IPS-18a (cell line): ENCODE results near the gene CD84.
"Not testable (repeated sequence)": the region's sequence is repeated elsewhere in the genome, so short reads cannot be mapped to it uniquely, and the experiment has no call there.

ENCODE experiments used
- H3K27ac ChIP-seq: one replicate; pipeline ENCODE4 v1.5.1; 2013; ENCODE audit warnings: low read length
- H3K27me3 ChIP-seq: one replicate; pipeline ENCODE4 v1.6.1; 2013; ENCODE audit warnings: mild to moderate bottlenecking, low read length; ENCODE audit not compliant: control insufficient read depth, insufficient read depth
- H3K36me3 ChIP-seq: one replicate; pipeline ENCODE4 v1.6.1; 2013; ENCODE audit warnings: low read depth, low read length; ENCODE audit not compliant: control insufficient read depth
- H3K4me1 ChIP-seq: one replicate; pipeline ENCODE4 v1.6.1; 2013; ENCODE audit warnings: low read depth, low read length; ENCODE audit not compliant: control insufficient read depth
- H3K4me3 ChIP-seq: one replicate; pipeline ENCODE4 v1.5.1; 2013; ENCODE audit warnings: low read length
- H3K9ac ChIP-seq: one replicate; pipeline ENCODE4 v1.6.1; 2013; ENCODE audit warnings: mild to moderate bottlenecking, low read length, moderate library complexity
- H3K9me3 ChIP-seq: one replicate; pipeline ENCODE4 v1.6.1; 2013; ENCODE audit warnings: low read depth, low read length; ENCODE audit not compliant: control insufficient read depth

The CD84 gene

GRCh38 chr1:160567341-160567740 lies 12.0 kb downstream of the CD84 start:
- no peaks in the 10 kb centered on the region for H3K36me3 ChIP-seq
- no peaks in the 10 kb centered on the region for H3K9me3 ChIP-seq
- no peak overlapping the region for H3K4me3 ChIP-seq
- no peaks in the 10 kb centered on the region for H3K27me3 ChIP-seq
- H3K9ac ChIP-seq, result no peak overlapping the region
- no peak overlapping the region for H3K27ac ChIP-seq
- H3K4me1 ChIP-seq, result no peaks in the 10 kb centered on the region

GRCh38 chr1:160565564-160565963 lies 13.7 kb downstream of the CD84 start:
- no peak overlapping the region for H3K9ac ChIP-seq
- H3K27me3 ChIP-seq, result no peaks in the 10 kb centered on the region
- H3K36me3 ChIP-seq, result no peaks in the 10 kb centered on the region
- H3K9me3 ChIP-seq, result no peaks in the 10 kb centered on the region
- no peak overlapping the region for H3K27ac ChIP-seq
- H3K4me1 ChIP-seq, result no peaks in the 10 kb centered on the region
- H3K4me3 ChIP-seq, result no peak overlapping the region

GRCh38 chr1:160563230-160563629 lies 16.1 kb downstream of the CD84 start:
- not testable (repeated sequence) for H3K9me3 ChIP-seq, H3K27ac ChIP-seq, H3K4me3 ChIP-seq, H3K4me1 ChIP-seq, H3K27me3 ChIP-seq, H3K36me3 ChIP-seq, H3K9ac ChIP-seq

GRCh38 chr1:160562745-160563144 lies 16.6 kb downstream of the CD84 start:
- H3K36me3 ChIP-seq, H3K9me3 ChIP-seq: not testable (repeated sequence)

GRCh38 chr1:160560806-160561205 lies 18.5 kb downstream of the CD84 start:
- H3K4me3 ChIP-seq, result no peak overlapping the region
- no peak overlapping the region for H3K27ac ChIP-seq
- H3K36me3 ChIP-seq, result no peaks in the 10 kb centered on the region
- no peaks in the 10 kb centered on the region for H3K9me3 ChIP-seq
- no peaks in the 10 kb centered on the region for H3K4me1 ChIP-seq
- no peaks in the 10 kb centered on the region for H3K27me3 ChIP-seq
- no peak overlapping the region for H3K9ac ChIP-seq

More at GRCh38 chr1:160562745-160563144, 16.6 kb downstream of the CD84 start:
- H3K27ac ChIP-seq, H3K27me3 ChIP-seq, H3K4me1 ChIP-seq, H3K9ac ChIP-seq, H3K4me3 ChIP-seq: not testable (repeated sequence)

- Histone ChIP-seq H3K27me3 (no peaks in the 10 kb centered on the region), H3K36me3 (no peaks in the 10 kb centered on the region), H3K9ac (no peak overlapping the region), H3K9me3 (no peaks in the 10 kb centered on the region), H3K4me3 (no peak overlapping the region), H3K4me1 (no peaks in the 10 kb centered on the region), H3K27ac (no peak overlapping the region)
Observed at GRCh38 chr1:160560045-160560705, 19.1 kb downstream of the CD84 start.

- H3K9ac ChIP-seq, H3K27ac ChIP-seq, H3K9me3 ChIP-seq, H3K36me3 ChIP-seq, H3K4me1 ChIP-seq, H3K4me3 ChIP-seq, H3K27me3 ChIP-seq: not testable (repeated sequence)
Observed at GRCh38 chr1:160559437-160559836, 19.9 kb downstream of the CD84 start.

GRCh38 chr1:160558660-160559380 lies 20.5 kb downstream of the CD84 start:
- H3K36me3 ChIP-seq, result no peaks in the 10 kb centered on the region
- H3K27me3 ChIP-seq, result no peaks in the 10 kb centered on the region
- H3K9ac ChIP-seq, result no peak overlapping the region
- H3K27ac ChIP-seq, result no peak overlapping the region
- no peak overlapping the region for H3K4me3 ChIP-seq
- no peaks in the 10 kb centered on the region for H3K4me1 ChIP-seq
- H3K9me3 ChIP-seq, result no peaks in the 10 kb centered on the region

GRCh38 chr1:160553778-160554177 lies 25.5 kb downstream of the CD84 start:
- Histone ChIP-seq H3K4me1 (no peaks in the 10 kb centered on the region), H3K9ac (no peak overlapping the region), H3K27ac (no peak overlapping the region), H3K36me3 (no peaks in the 10 kb centered on the region), H3K4me3 (no peak overlapping the region), H3K27me3 (no peaks in the 10 kb centered on the region), H3K9me3 (no peaks in the 10 kb centered on the region)

GRCh38 chr1:160552425-160552824 lies 26.9 kb downstream of the CD84 start:
- Histone ChIP-seq H3K9me3 (no peaks in the 10 kb centered on the region), H3K27me3 (no peaks in the 10 kb centered on the region), H3K4me1 (no peaks in the 10 kb centered on the region), H3K9ac (no peak overlapping the region), H3K4me3 (no peak overlapping the region), H3K27ac (no peak overlapping the region), H3K36me3 (no peaks in the 10 kb centered on the region)

- no peaks in the 10 kb centered on the region for H3K9me3 ChIP-seq
- H3K36me3 ChIP-seq, result no peaks in the 10 kb centered on the region
- no peak overlapping the region for H3K4me3 ChIP-seq
- no peaks in the 10 kb centered on the region for H3K27me3 ChIP-seq
- H3K4me1 ChIP-seq, result no peaks in the 10 kb centered on the region
- H3K27ac ChIP-seq, result no peak overlapping the region
- no peak overlapping the region for H3K9ac ChIP-seq
Observed at GRCh38 chr1:160550572-160551034, 28.7 kb downstream of the CD84 start.

- no peak overlapping the region for H3K9ac ChIP-seq
- H3K27ac ChIP-seq, result no peak overlapping the region
- H3K4me3 ChIP-seq, result no peak overlapping the region
- no peaks in the 10 kb centered on the region for H3K9me3 ChIP-seq
- no peaks in the 10 kb centered on the region for H3K27me3 ChIP-seq
- no peaks in the 10 kb centered on the region for H3K4me1 ChIP-seq
- no peaks in the 10 kb centered on the region for H3K36me3 ChIP-seq
Observed at GRCh38 chr1:160549665-160550006, 29.7 kb downstream of the CD84 start.
